ENCODE data around the gene ERVFRD-1.

Gene ERVFRD-1

GRCh38 chr6:11054722-11055121, 56.8 kb downstream of the ERVFRD-1 start:
- TF ChIP-seq, protein P1, sequence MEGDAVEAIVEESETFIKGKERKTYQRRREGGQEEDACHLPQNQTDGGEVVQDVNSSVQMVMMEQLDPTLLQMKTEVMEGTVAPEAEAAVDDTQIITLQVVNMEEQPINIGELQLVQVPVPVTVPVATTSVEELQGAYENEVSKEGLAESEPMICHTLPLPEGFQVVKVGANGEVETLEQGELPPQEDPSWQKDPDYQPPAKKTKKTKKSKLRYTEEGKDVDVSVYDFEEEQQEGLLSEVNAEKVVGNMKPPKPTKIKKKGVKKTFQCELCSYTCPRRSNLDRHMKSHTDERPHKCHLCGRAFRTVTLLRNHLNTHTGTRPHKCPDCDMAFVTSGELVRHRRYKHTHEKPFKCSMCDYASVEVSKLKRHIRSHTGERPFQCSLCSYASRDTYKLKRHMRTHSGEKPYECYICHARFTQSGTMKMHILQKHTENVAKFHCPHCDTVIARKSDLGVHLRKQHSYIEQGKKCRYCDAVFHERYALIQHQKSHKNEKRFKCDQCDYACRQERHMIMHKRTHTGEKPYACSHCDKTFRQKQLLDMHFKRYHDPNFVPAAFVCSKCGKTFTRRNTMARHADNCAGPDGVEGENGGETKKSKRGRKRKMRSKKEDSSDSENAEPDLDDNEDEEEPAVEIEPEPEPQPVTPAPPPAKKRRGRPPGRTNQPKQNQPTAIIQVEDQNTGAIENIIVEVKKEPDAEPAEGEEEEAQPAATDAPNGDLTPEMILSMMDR (IDR thresholded peaks at IDR 0.05) = no peak

DNA sequence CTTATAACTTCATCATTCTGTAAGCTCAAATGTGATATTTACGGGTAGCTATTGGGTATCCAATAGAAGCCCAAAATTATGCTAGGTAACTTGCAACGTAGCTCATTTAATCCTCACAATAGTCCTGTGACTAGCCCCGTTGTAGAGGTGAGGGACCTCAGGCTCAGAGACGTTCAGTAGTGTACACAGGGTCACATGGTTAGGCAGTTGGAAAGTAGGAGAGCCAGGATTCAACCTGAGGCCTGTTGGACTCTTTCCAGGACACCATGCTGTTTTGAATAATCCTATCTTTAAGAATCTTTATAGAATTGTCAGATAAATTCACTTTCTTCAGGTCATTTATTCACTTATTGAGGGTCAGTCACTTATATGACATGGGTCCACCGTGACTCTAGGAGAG, 58.2 kb downstream of the ERVFRD-1 start:
- TF ChIP-seq, protein P1 (IDR thresholded peaks at IDR 0.05) = no peak

All from LNCAP (cell line).